ENCODE data around the gene DIO2.

The DIO2 gene

DNA sequence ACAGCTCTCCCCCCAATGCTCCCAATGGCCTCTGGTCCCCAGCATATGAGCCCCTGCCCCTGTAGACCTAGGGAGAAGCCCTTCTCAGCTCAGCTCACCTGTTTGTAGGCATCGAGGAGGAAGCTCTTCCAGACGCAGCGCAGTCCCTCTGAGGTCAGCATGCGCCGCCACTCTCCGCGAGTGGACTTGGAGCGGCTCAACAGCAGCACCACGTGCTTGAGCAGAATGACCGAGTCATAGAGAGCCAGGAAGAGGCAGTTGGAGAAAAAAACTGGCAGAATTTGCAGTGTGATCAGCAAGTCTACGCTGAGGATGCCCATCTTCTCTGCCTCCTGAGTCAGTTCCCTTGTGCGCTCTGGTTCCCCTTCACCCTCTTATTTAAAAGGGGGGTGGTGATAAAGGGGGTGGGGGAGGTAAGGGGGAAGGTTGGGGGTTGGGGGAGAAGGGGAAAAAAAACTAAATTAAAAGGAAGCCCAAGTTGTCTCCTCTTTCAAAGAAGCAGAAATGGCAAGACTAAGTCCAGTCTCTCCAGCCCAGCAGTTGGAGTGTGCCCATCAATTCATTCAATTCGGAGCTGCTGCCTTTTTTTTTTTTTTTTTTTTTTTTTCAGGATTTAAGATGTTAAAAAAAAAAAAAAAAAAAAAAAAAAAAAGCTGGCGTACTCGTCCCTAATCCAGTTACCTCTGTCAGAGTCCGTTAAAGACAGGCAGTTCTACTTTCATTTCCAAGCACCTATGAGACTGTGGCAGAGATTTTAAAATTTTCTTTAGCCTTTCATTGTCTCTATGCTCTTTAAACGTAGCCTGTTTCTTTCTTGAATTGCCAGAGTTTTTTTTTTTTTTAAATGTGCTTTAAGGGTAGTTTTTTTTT is at the start of gene DIO2:
TSS of gene DIO2 (minus strand) at position 352 of the 870 bp plus-strand sequence. CDS start at position 320, 32 bp downstream.
- ChIA-PET POLR2A (interaction anchor here (0.6 kb wide), 1 partner anchor 834 kb away, joined by 3 read pairs; no protein-coding TSS in a partner anchor), CTCF (no interaction called here)
- Histone ChIP-seq H3K36me3 (ENCODE audit: control insufficient read depth in 2 of 2, insufficient read depth in 1 of 2, low read length in 2 of 2) (no peaks in the 10 kb centered on the region), H3K4me1 (ENCODE audit: control insufficient read depth, insufficient read depth, low read length) (no peaks in the 10 kb centered on the region), H3K27ac (ENCODE audit: extremely low read depth, low read depth, low read length) (no peak within 1 kb of the TSS), H3K4me3 (ENCODE audit: low read depth, low read length) (no peak within 1 kb of the TSS), H3K9me3 (ENCODE audit: control insufficient read depth, insufficient read depth, low read depth, low read length) (no peaks in the 10 kb centered on the region)
- TF ChIP-seq ZNF157 (tag by site-specific recombination; IDR thresholded peaks at IDR 0.05) (no peak), ZNF24 (tag by site-specific recombination; IDR thresholded peaks at IDR 0.05) (no peak), ZNF664 (tag by site-specific recombination; IDR thresholded peaks at IDR 0.05) (no peak), ZNF510 (tag by site-specific recombination; IDR thresholded peaks at IDR 0.05; ENCODE audit: insufficient replicate concordance) (no peak), ZNF211 (tag by site-specific recombination; IDR thresholded peaks at IDR 0.05; ENCODE audit: low read depth) (no peak), ZNF677 (tag by site-specific recombination; IDR thresholded peaks at IDR 0.05) (no peak), ZBTB20 (tag by site-specific recombination; IDR thresholded peaks at IDR 0.05) (no peak), ZNF830 (tag by site-specific recombination; IDR thresholded peaks at IDR 0.05; ENCODE audit: low read depth) (no peak), ZNF785 (tag by site-specific recombination; IDR thresholded peaks at IDR 0.05) (no peak), IKZF3 (tag by site-specific recombination; IDR thresholded peaks at IDR 0.05) (no peak)

GRCh38 chr14:80260645-80261044 is 49.3 kb upstream of the DIO2 start:
- H3K27ac ChIP-seq (ENCODE audit: extremely low read depth, low read depth, low read length): no peak overlapping the region
- CTCF ChIA-PET: no interaction called here
- TF ChIP-seq, protein P1, sequence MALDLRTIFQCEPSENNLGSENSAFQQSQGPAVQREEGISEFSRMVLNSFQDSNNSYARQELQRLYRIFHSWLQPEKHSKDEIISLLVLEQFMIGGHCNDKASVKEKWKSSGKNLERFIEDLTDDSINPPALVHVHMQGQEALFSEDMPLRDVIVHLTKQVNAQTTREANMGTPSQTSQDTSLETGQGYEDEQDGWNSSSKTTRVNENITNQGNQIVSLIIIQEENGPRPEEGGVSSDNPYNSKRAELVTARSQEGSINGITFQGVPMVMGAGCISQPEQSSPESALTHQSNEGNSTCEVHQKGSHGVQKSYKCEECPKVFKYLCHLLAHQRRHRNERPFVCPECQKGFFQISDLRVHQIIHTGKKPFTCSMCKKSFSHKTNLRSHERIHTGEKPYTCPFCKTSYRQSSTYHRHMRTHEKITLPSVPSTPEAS (tag by site-specific recombination; IDR thresholded peaks at IDR 0.05): no peak
- TF ChIP-seq, protein P2, sequence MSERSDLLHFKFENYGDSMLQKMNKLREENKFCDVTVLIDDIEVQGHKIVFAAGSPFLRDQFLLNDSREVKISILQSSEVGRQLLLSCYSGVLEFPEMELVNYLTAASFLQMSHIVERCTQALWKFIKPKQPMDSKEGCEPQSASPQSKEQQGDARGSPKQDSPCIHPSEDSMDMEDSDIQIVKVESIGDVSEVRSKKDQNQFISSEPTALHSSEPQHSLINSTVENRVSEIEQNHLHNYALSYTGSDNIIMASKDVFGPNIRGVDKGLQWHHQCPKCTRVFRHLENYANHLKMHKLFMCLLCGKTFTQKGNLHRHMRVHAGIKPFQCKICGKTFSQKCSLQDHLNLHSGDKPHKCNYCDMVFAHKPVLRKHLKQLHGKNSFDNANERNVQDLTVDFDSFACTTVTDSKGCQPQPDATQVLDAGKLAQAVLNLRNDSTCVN (tag by site-specific recombination; optimal IDR thresholded peaks at IDR 0.05): no peak
- no peak for TF ChIP-seq ZBTB20 (tag by site-specific recombination; IDR thresholded peaks at IDR 0.05)
- TF ChIP-seq ZNF280C (tag by site-specific recombination; IDR thresholded peaks at IDR 0.05): no peak
- TF ChIP-seq IKZF3 (tag by site-specific recombination; IDR thresholded peaks at IDR 0.05): no peak
- H3K36me3 ChIP-seq (ENCODE audit: control insufficient read depth in 2 of 2, insufficient read depth in 1 of 2, low read length in 2 of 2): no peaks in the 10 kb centered on the region
- POLR2A ChIA-PET: no interaction called here
- no peaks in the 10 kb centered on the region for H3K4me1 ChIP-seq (ENCODE audit: control insufficient read depth, insufficient read depth, low read length)
- no peaks in the 10 kb centered on the region for H3K9me3 ChIP-seq (ENCODE audit: control insufficient read depth, insufficient read depth, low read depth, low read length)
- H3K4me3 ChIP-seq (ENCODE audit: low read depth, low read length): no peak overlapping the region

GRCh38 chr14:80239631-80240030 is 28.3 kb upstream of the DIO2 start:
- Histone ChIP-seq H3K9me3 (ENCODE audit: control insufficient read depth, insufficient read depth, low read depth, low read length) (no peaks in the 10 kb centered on the region), H3K36me3 (ENCODE audit: control insufficient read depth in 2 of 2, insufficient read depth in 1 of 2, low read length in 2 of 2) (no peaks in the 10 kb centered on the region), H3K4me3 (ENCODE audit: low read depth, low read length) (no peak overlapping the region), H3K4me1 (ENCODE audit: control insufficient read depth, insufficient read depth, low read length) (no peaks in the 10 kb centered on the region), H3K27ac (ENCODE audit: extremely low read depth, low read depth, low read length) (no peak overlapping the region)
- ChIA-PET POLR2A (no interaction called here), CTCF (no interaction called here)
- no peak for TF ChIP-seq TCF7L2 (IDR thresholded peaks at IDR 0.05; ENCODE audit: borderline replicate concordance, low read depth, low read length)
- TF ChIP-seq ZNF785 (tag by site-specific recombination; IDR thresholded peaks at IDR 0.05): no peak
- TF ChIP-seq ZBTB1 (tag by site-specific recombination; IDR thresholded peaks at IDR 0.05): no peak
- TF ChIP-seq KLF17 (tag by site-specific recombination; IDR thresholded peaks at IDR 0.05): no peak
- TF ChIP-seq ZSCAN30 (tag by site-specific recombination; IDR thresholded peaks at IDR 0.05): no peak
- TF ChIP-seq ZNF174 (tag by site-specific recombination; IDR thresholded peaks at IDR 0.05): no peak
- TF ChIP-seq, protein P3, sequence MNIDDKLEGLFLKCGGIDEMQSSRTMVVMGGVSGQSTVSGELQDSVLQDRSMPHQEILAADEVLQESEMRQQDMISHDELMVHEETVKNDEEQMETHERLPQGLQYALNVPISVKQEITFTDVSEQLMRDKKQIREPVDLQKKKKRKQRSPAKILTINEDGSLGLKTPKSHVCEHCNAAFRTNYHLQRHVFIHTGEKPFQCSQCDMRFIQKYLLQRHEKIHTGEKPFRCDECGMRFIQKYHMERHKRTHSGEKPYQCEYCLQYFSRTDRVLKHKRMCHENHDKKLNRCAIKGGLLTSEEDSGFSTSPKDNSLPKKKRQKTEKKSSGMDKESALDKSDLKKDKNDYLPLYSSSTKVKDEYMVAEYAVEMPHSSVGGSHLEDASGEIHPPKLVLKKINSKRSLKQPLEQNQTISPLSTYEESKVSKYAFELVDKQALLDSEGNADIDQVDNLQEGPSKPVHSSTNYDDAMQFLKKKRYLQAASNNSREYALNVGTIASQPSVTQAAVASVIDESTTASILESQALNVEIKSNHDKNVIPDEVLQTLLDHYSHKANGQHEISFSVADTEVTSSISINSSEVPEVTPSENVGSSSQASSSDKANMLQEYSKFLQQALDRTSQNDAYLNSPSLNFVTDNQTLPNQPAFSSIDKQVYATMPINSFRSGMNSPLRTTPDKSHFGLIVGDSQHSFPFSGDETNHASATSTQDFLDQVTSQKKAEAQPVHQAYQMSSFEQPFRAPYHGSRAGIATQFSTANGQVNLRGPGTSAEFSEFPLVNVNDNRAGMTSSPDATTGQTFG (tag by site-specific recombination; IDR thresholded peaks at IDR 0.05; ENCODE audit: borderline replicate concordance): no peak
- no peak for TF ChIP-seq ZNF423 (tag by site-specific recombination; IDR thresholded peaks at IDR 0.05)
- no peak for TF ChIP-seq EGR2 (tag by site-specific recombination; IDR thresholded peaks at IDR 0.05; ENCODE audit: low read depth)
- no peak for TF ChIP-seq ZNF791 (tag by site-specific recombination; IDR thresholded peaks at IDR 0.05)
- TF ChIP-seq ZNF202 (tag by site-specific recombination; IDR thresholded peaks at IDR 0.05; ENCODE audit: borderline replicate concordance): no peak
